ENCODE results near the gene SRY. TPM values are rescaled to one million over a fixed set of nuclear protein-coding genes. Genes with fewer than 3 reads are reported as not detected.

Gene SRY
- total RNA-seq (2013), result not detected
- polyA plus RNA-seq (not detected), polyA minus RNA-seq (not detected in 2 replicates), total RNA-seq (0 reads per million in 11 experiments)

GRCh38 chrY:2787600-2787999, at the start of gene SRY:
Gene SRY, minus strand, starts transcription at chrY:2787682. Its CDS starts 79 bp downstream, at chrY:2787603.
- peak within 1 kb of the TSS; percentile 24 to 83 for H3K4me3 Mint-ChIP-seq
- intact Hi-C loops (cut with micrococcal nuclease), result no loop called here

GRCh38 chrY:2837078-2837477, 49.6 kb upstream of the SRY start:
- peaks cover 0 to 5% of the 10 kb centered on the region in 2 donors for H3K9me3 ChIP-seq (replicated peaks in 1 of 2; ENCODE audit: control insufficient read depth in 1 of 2, insufficient read depth in 1 of 2, low read length in 2 of 2)
- H3K4me3 ChIP-seq (replicated peaks in 1 of 3; ENCODE audit: low read depth in 2 of 3, low read length in 3 of 3), result no peak overlapping the region
- H3K27ac Mint-ChIP-seq, result no peak overlapping the region
- no peak overlapping the region for H2AFZ ChIP-seq (ENCODE audit: insufficient read depth, low read depth, low read length, poor library complexity, severe bottlenecking)
- H3K36me3 Mint-ChIP-seq, result no peaks in the 10 kb centered on the region
- H3K27me3 ChIP-seq (ENCODE audit: control insufficient read depth in 2 of 2, insufficient read depth in 2 of 2, low read length in 2 of 2), result no peaks in the 10 kb centered on the region
- no peak overlapping the region for H3K4me3 Mint-ChIP-seq
- H3K27ac ChIP-seq (ENCODE audit: low read depth in 1 of 2, low read length in 2 of 2), result no peak overlapping the region
- H3K36me3 ChIP-seq (replicated peaks in 1 of 2; ENCODE audit: control insufficient read depth in 1 of 2, insufficient read depth in 2 of 2, low read length in 2 of 2), result no peaks in the 10 kb centered on the region
- H3K4me1 ChIP-seq (ENCODE audit: control insufficient read depth in 1 of 2, insufficient read depth in 2 of 2, low read length in 2 of 2), result peaks cover 0 to 6% of the 10 kb centered on the region in 2 donors
- peaks cover 0 to 25% (median 6%) of the 10 kb centered on the region in 3 donors for H3K27me3 Mint-ChIP-seq (ENCODE audit: low read depth in 3 of 3)
- no peak overlapping the region for H3K9ac ChIP-seq (ENCODE audit: insufficient read depth, low read length, poor library complexity, severe bottlenecking)
- no peaks in the 10 kb centered on the region for H4K20me1 ChIP-seq (ENCODE audit: insufficient read depth, low read length)
- peaks cover 3% of the 10 kb centered on the region for H3K4me1 Mint-ChIP-seq
- H3K4me2 ChIP-seq (replicated peaks; ENCODE audit: extremely low read depth, low read length, poor library complexity, severe bottlenecking), result no peak overlapping the region
- 100% methylated on average over 1 of the region's 2 CpGs for WGBS (ENCODE audit: insufficient coverage)
- H3K9me3 Mint-ChIP-seq, result peaks cover 0 to 2% (median 0%) of the 10 kb centered on the region in 7 donors
- intact Hi-C loops (cut with micrococcal nuclease), result no loop called here
- no peak for DNase-seq
- no peaks in the 10 kb centered on the region for H3K79me2 ChIP-seq (ENCODE audit: insufficient read depth, low read length)
- TF ChIP-seq CTCF (IDR thresholded peaks at IDR 0.05), result no peak

More at GRCh38 chrY:2787600-2787999, at the start of gene SRY:
- H3K4me3 ChIP-seq (replicated peaks in 1 of 3; ENCODE audit: low read depth in 2 of 3, low read length in 3 of 3), result no peak within 1 kb of the TSS
- H3K9ac ChIP-seq (ENCODE audit: insufficient read depth, low read length, poor library complexity, severe bottlenecking), result no peak within 1 kb of the TSS
- H3K9me3 Mint-ChIP-seq, result peaks cover 0 to 9% (median 0%) of the 10 kb centered on the region in 7 donors
- no peaks in the 10 kb centered on the region for H3K9me3 ChIP-seq (replicated peaks in 1 of 2; ENCODE audit: control insufficient read depth in 1 of 2, insufficient read depth in 1 of 2, low read length in 2 of 2)
- peaks cover 0 to 69% (median 43%) of the 10 kb centered on the region in 3 donors for H3K27me3 Mint-ChIP-seq (ENCODE audit: low read depth in 3 of 3)
- H3K79me2 ChIP-seq (ENCODE audit: insufficient read depth, low read length), result no peaks in the 10 kb centered on the region
- no peak for TF ChIP-seq CTCF (IDR thresholded peaks at IDR 0.05)
- H3K27ac Mint-ChIP-seq, result no peak within 1 kb of the TSS
- no peaks in the 10 kb centered on the region for H4K20me1 ChIP-seq (ENCODE audit: insufficient read depth, low read length)
- H3K4me2 ChIP-seq (replicated peaks; ENCODE audit: extremely low read depth, low read length, poor library complexity, severe bottlenecking), result no peak within 1 kb of the TSS
- DNase-seq, result no peak
- no peak within 1 kb of the TSS for H2AFZ ChIP-seq (ENCODE audit: insufficient read depth, low read depth, low read length, poor library complexity, severe bottlenecking)
- no peak within 1 kb of the TSS for H3K27ac ChIP-seq (ENCODE audit: low read depth in 1 of 2, low read length in 2 of 2)
- no peaks in the 10 kb centered on the region for H3K36me3 Mint-ChIP-seq
- H3K4me1 Mint-ChIP-seq, result peaks cover 11% of the 10 kb centered on the region
- H3K27me3 ChIP-seq (ENCODE audit: control insufficient read depth in 2 of 2, insufficient read depth in 2 of 2, low read length in 2 of 2), result peaks cover 0 to 70% of the 10 kb centered on the region in 2 donors
- WGBS (ENCODE audit: insufficient coverage), result 13% methylated on average over 6 of the region's 9 CpGs
- no peaks in the 10 kb centered on the region for H3K4me1 ChIP-seq (ENCODE audit: control insufficient read depth in 1 of 2, insufficient read depth in 2 of 2, low read length in 2 of 2)
- no peaks in the 10 kb centered on the region for H3K36me3 ChIP-seq (replicated peaks in 1 of 2; ENCODE audit: control insufficient read depth in 1 of 2, insufficient read depth in 2 of 2, low read length in 2 of 2)
